Fibroblast of the aortic adventitia (primary cell): ENCODE results near the gene RBMS3. TPM values are rescaled to one million over a fixed set of nuclear protein-coding genes. Genes with fewer than 3 reads are reported as not detected.
"Not testable (repeated sequence)": the region's sequence is repeated elsewhere in the genome, so short reads cannot be mapped to it uniquely, and the experiment has no call there.

ENCODE experiments used
- DNase-seq: peaks from one replicate; pipeline ENCODE4 v3.0.0-alpha.2; 2010; ENCODE audit warnings: low read depth
- H3K4me3 ChIP-seq: 2 replicates; pipeline ENCODE4 v1.5.1; 2011; ENCODE audit warnings: low read depth, mild to moderate bottlenecking, control low read depth, low read length, moderate library complexity
- total RNA-seq: library from RNA; depleted of rRNA; stranded (reverse); fragments of >200 nt; gene quantifications from 2 replicates; pipeline ENCODE4 v1.2.3, GENCODE V29; 2012; ENCODE audit warnings: low replicate concordance
- TF ChIP-seq, protein P1 (sequence below): IDR thresholded peaks from 2 replicates; pipeline ENCODE4 v1.5.1; 2011; ENCODE audit warnings: mild to moderate bottlenecking, low read length, control low read depth, inconsistent platforms; ENCODE audit not compliant: insufficient read depth

RBMS3 gene
- total RNA-seq, 1 donor, result 84.1 TPM

DNA sequence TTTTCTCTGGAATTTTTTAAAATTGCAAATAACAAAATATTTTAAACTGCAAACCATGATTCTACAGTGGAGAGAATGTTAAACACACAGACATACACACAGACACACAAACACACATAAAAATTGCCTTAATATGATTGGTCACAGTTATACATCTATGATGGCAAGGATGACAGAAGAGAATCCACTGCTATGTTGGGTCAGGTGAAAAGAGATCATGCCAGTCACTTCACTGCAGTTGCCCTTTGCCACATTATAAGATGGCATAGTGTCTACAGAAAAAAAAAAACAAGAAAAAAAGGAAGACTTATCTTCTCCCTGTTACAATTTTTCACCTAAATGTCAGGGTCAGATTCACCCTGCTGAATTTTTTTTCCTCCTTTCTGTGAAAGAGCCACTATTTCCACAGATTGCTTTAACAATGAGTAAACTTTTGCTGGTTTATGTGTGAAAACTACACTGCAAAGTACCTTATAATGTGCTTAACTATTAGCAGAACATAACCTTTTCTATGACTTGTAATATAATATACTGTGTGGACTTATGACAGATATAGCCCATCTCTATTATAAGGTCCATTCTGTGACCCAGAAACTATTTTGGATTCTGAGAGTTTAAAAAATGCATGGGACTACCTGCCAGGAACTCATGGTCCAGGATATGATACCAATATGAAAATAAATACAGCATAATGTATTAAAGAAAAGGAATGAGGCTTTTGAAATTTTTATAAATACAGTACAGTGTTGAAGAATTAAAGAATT, 111.9 kb downstream of the RBMS3 start:
- DNase-seq, result no peak
- TF ChIP-seq, protein P1, sequence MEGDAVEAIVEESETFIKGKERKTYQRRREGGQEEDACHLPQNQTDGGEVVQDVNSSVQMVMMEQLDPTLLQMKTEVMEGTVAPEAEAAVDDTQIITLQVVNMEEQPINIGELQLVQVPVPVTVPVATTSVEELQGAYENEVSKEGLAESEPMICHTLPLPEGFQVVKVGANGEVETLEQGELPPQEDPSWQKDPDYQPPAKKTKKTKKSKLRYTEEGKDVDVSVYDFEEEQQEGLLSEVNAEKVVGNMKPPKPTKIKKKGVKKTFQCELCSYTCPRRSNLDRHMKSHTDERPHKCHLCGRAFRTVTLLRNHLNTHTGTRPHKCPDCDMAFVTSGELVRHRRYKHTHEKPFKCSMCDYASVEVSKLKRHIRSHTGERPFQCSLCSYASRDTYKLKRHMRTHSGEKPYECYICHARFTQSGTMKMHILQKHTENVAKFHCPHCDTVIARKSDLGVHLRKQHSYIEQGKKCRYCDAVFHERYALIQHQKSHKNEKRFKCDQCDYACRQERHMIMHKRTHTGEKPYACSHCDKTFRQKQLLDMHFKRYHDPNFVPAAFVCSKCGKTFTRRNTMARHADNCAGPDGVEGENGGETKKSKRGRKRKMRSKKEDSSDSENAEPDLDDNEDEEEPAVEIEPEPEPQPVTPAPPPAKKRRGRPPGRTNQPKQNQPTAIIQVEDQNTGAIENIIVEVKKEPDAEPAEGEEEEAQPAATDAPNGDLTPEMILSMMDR, result no peak
- no peak overlapping the region for H3K4me3 ChIP-seq

DNA sequence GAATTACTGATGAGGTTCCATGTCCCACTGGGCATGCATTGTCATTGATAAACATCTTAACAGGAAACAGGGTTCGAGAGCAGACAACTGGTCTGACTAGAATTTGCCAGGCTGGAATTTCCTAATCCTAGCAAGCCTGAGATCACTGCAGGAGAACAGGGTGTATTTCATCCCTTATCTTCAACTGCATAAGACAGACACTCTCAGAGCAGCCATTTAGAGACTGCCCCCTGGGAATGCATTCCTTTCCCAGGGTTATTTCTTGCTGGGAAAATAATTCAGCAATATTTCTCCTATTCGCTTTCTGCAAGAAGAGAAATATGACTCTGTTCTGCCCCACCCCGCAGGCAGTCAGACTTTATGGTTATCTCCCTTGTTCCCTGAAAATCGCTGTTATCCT, 113.1 kb downstream of the RBMS3 start:
- not testable (repeated sequence) for DNase-seq

DNA sequence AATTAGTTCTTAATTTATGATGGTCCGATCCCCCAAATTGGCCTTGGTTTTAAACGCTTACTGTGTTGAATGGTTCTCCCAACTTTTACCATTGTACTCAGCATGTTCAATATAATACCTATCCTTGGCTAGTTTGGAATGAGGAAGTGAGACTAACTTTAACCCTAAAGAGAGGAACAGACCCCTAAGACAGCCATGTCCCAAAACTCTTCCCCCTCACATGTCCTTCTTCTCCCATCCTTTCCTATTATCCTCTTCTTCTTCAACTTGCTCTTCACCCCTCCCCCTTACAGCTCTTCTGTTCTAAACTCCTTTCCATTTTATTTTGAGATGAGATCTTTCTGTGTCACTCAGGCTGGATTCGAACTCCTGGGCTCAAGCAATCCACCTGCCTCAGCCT, 116.5 kb downstream of the RBMS3 start:
- TF ChIP-seq, protein P1, result no peak
- H3K4me3 ChIP-seq, result no peak overlapping the region
- DNase-seq, result no peak

More for the DNA sequence above, 113.1 kb downstream of the RBMS3 start:
- H3K4me3 ChIP-seq, result not testable (repeated sequence)

DNA sequence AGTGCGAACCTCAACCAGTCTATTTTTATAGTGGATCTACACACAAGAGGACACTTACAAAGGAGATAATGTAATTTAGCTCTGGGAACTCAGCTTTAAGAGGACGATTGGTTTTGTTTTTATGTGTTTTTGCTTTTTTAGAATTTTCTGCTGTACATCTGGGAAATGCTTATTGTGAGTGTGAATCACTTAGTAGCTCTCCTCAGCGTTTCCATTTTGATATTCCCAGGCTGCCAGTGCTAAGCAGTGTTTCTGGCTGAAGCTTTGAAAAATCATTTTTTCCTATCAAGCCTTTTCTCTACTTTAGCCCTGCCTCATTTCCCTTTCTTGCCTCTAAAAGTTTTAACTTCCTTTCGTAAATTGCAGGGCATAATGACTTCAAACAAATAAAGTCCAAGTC, 117.9 kb downstream of the RBMS3 start:
- TF ChIP-seq, protein P1, result no peak
- no peak for DNase-seq
- H3K4me3 ChIP-seq, result no peak overlapping the region

DNA sequence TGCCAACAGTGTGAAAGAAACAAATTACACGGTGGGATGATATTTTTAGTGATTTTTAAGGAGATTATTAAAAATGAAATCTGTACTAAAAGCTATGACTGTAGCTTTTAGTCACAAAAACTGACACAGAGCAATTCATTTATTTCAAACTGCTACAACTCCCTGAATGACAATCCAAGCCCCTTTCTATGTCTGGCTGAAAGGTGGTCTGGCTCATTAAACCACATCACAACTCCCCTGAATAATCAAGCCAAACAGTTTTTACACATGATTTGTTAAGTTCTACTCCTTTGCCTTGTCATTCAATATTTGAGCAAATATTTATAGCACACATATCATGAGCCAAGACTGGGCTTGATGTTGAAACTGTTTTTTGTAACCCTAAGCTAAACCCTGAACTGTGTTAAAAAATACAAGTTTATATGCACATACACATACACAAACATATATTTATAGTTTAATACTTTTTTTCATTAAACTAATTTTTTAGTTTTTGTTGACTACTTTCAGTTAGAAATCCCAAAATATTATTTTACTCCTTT, 125.5 kb downstream of the RBMS3 start:
- DNase-seq, result no peak
- H3K4me3 ChIP-seq, result no peak overlapping the region

DNA sequence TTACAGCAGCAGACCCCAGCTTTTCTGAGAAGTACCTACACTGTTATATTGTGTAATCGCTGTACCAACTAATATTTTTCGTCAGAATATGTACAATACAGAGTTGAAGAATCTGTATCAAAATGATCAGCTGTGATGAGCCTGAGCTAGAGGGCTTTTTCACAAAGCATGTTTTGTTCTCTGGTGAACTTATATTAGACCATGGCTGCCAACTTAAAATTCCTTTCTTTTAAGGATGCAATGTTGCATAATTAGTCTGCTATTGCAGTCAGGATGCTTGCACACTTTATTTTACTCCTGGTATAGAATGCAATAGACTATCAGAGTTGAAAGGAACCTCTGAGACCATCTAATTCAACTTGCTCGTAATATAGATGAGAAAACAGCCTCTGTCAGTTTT, 127.8 kb downstream of the RBMS3 start:
- peak; percentile 57 for DNase-seq
- TF ChIP-seq, protein P1, result no peak
- no peak overlapping the region for H3K4me3 ChIP-seq

More for the DNA sequence above, 125.5 kb downstream of the RBMS3 start:
- TF ChIP-seq, protein P1, result no peak

DNA sequence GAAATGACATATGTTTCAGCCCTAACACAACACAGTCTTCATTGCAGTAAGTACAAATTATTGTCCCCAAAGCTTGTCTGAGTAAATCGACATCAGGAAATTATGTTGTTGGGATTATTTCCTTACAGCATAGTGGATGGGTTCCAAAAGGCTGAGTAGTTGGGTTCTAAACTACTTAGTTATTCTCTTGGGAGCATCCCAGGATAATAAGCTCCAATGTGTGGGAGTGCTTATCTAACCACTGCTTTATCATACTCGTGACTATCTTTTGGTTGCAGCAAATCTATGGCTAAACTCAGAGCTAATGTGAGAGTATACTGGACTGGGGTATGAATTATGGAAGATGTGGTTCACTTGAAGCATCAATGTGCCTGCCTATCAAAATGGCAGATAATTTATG, 128.5 kb downstream of the RBMS3 start:
- H3K4me3 ChIP-seq, result no peak overlapping the region
- TF ChIP-seq, protein P1, result no peak
- peak; percentile 91 for DNase-seq
